Measurements from ENCODE around the gene STK35.

STK35 gene

GRCh38 chr20:2151858-2152281 lies 50.2 kb downstream of the STK35 start:
- H3K4me3 ChIP-seq (ENCODE audit: low read depth, low read length): no peak overlapping the region
- TF ChIP-seq, protein P1, sequence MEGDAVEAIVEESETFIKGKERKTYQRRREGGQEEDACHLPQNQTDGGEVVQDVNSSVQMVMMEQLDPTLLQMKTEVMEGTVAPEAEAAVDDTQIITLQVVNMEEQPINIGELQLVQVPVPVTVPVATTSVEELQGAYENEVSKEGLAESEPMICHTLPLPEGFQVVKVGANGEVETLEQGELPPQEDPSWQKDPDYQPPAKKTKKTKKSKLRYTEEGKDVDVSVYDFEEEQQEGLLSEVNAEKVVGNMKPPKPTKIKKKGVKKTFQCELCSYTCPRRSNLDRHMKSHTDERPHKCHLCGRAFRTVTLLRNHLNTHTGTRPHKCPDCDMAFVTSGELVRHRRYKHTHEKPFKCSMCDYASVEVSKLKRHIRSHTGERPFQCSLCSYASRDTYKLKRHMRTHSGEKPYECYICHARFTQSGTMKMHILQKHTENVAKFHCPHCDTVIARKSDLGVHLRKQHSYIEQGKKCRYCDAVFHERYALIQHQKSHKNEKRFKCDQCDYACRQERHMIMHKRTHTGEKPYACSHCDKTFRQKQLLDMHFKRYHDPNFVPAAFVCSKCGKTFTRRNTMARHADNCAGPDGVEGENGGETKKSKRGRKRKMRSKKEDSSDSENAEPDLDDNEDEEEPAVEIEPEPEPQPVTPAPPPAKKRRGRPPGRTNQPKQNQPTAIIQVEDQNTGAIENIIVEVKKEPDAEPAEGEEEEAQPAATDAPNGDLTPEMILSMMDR (IDR thresholded peaks at IDR 0.05; ENCODE audit: low read depth, low read length): no peak

DNA sequence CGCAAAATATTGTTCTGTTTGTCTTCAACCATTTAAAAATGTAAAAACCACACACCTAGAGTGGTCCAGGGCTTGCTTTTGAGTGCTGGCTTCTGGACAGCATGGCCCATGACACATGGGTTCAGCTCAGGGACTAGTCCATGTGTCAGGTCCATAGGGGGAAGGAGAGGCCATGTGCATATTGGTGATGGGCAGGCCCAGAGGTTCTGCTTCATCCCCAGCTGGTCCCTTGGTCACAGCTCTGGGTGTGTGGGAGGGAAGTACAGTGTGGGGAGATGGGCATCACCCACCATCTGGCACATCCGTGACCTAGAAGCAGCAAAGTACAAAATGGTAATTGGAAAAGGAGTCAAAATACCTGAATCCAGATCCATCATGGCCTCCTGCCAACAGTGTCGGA lies 50.7 kb downstream of the STK35 start:
- TF ChIP-seq, protein P1 (IDR thresholded peaks at IDR 0.05; ENCODE audit: low read depth, low read length): no peak
- no peak overlapping the region for H3K4me3 ChIP-seq (ENCODE audit: low read depth, low read length)

GRCh38 chr20:2153326-2153725 lies 51.7 kb downstream of the STK35 start:
- TF ChIP-seq, protein P1 (IDR thresholded peaks at IDR 0.05; ENCODE audit: low read depth, low read length): no peak
- no peak overlapping the region for H3K4me3 ChIP-seq (ENCODE audit: low read depth, low read length)

DNA sequence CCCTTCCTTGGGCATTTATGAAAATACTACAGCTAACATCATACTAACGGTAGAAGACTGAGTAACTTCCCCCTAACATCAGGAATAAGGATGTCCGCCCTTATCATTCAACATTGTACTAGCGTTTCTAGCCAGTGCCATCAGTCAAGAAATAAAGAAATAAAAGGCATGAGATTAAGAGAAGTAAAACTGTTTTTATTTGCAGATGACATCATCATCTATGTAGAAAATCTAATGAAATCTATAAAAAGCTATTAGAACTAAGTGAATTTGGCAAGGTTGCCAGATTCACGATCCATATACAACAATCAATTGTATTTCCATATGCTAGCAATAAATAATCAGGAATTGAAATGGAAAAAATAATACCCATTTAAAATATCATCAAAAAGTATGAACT lies 54.6 kb downstream of the STK35 start:
- TF ChIP-seq, protein P1 (IDR thresholded peaks at IDR 0.05; ENCODE audit: low read depth, low read length): no peak
- no peak overlapping the region for H3K4me3 ChIP-seq (ENCODE audit: low read depth, low read length)

GRCh38 chr20:2156666-2157624 lies 55.3 kb downstream of the STK35 start:
- TF ChIP-seq, protein P1 (IDR thresholded peaks at IDR 0.05; ENCODE audit: low read depth, low read length): no peak

DNA sequence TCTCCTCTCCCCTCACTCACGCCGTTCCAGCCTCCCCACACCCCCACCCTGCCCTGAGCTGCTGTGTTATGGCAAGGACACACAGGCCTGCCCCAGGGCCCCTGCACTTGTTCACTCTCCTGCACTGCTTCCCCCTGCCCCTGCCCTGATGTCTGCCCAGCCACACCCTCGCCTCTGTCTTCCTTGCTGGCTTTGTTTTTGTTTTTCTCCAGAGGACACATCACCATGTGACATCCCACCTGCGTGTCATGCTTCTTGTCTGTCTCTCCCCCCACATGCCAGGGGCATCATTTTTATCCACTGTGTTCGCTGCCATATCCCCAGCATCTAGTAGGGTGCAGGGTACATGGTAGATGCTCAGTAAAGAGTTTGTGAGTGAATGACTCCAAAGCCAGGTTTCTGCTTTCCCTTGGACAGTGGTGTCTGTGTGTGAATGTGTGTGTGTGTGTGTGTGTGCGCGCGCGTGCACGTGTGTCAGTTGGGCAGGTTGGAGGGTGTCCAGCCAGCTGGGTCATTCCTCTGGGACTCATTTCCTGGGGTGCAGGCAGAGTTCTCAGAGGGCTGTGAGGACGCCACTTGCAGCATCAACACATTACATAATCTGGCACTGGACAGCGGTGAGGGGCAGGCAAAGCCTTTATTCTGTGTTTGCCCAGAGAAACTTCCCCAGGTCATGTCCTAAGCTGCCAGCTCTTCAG lies 60.6 kb downstream of the STK35 start:
- no peak overlapping the region for H3K4me3 ChIP-seq (ENCODE audit: low read depth, low read length)
- TF ChIP-seq, protein P1 (IDR thresholded peaks at IDR 0.05; ENCODE audit: low read depth, low read length): no peak

More at GRCh38 chr20:2156666-2157624, 55.3 kb downstream of the STK35 start:
- H3K4me3 ChIP-seq (ENCODE audit: low read depth, low read length): no peak overlapping the region

GRCh38 chr20:2162823-2163166 lies 61.2 kb downstream of the STK35 start:
- H3K4me3 ChIP-seq (ENCODE audit: low read depth, low read length): no peak overlapping the region
- TF ChIP-seq, protein P1 (IDR thresholded peaks at IDR 0.05; ENCODE audit: low read depth, low read length): no peak

All from WI38 (cell line).